H1 (cell line): ENCODE measurements around the gene TUBGCP6. TPM values are rescaled to one million over a fixed set of nuclear protein-coding genes. Genes with fewer than 3 reads are reported as not detected.

ENCODE experiments used
- CTCF ChIA-PET: fragments of 300-600 bp; sonication (Branson Sonifier 250); formaldehyde crosslinking; loops from one replicate; lab custom pipeline; 2021; ENCODE audit not compliant: partially characterized antibody; lab: Charles Lee
- POLR2A ChIA-PET: fragments of 300-600 bp; sonication (Branson Sonifier 250); formaldehyde crosslinking; loops from one replicate; lab custom pipeline; 2021; ENCODE audit warnings: inconsistent platforms; ENCODE audit not compliant: partially characterized antibody; lab: Charles Lee
- DNase-seq, 2 experiments: peaks; one replicate each; pipeline versions ENCODE4 v3.0.0 to v3.0.0-alpha.2; 2010 to 2022; ENCODE audit warnings: low spot score in 2 of 2, low read depth in 1 of 2, mixed read lengths in 1 of 2
- FAIRE-seq: peaks from 2 replicates; lab custom pipeline; 2011; peaks lifted over from hg19 to GRCh38; lab: Jason Lieb, UNC
- H2AFZ ChIP-seq: 2 replicates; pipeline ENCODE4 v1.8.1; 2012; ENCODE audit warnings: low read length, inconsistent platforms
- H2AK5ac ChIP-seq: 2 replicates; pipeline ENCODE4 v1.6.1; 2013; ENCODE audit warnings: low read depth, low read length
- H2BK120ac ChIP-seq: replicated peaks from 2 replicates; pipeline ENCODE3; 2013; ENCODE audit warnings: low read depth, low read length, inconsistent platforms
- H2BK12ac ChIP-seq: 2 replicates; pipeline ENCODE4 v1.6.1; 2013; ENCODE audit warnings: low read depth, low read length
- H2BK15ac ChIP-seq: 2 replicates; pipeline ENCODE4 v1.6.1; 2013; ENCODE audit warnings: low read length
- H2BK20ac ChIP-seq: 2 replicates; pipeline ENCODE4 v1.6.1; 2013; ENCODE audit warnings: low read length
- H2BK5ac ChIP-seq: 2 replicates; pipeline ENCODE4 v1.6.1; 2013; ENCODE audit warnings: low read depth, low read length
- H3K14ac ChIP-seq: 2 replicates; pipeline ENCODE4 v1.6.1; 2013; ENCODE audit warnings: inconsistent platforms; ENCODE audit not compliant: insufficient read length
- H3K18ac ChIP-seq: 2 replicates; pipeline ENCODE4 v1.6.1; 2013; ENCODE audit warnings: low read length; ENCODE audit errors: extremely low read depth
- H3K23ac ChIP-seq: 2 replicates; pipeline ENCODE4 v1.6.1; 2013; ENCODE audit warnings: inconsistent platforms; ENCODE audit not compliant: insufficient read length
- H3K23me2 ChIP-seq: 2 replicates; pipeline ENCODE4 v1.6.1; 2013; ENCODE audit warnings: low read depth, low read length
- H3K27ac ChIP-seq: 2 replicates; pipeline ENCODE4 v1.6.1; 2011; ENCODE audit warnings: low read depth, low read length, inconsistent platforms
- H3K27me3 ChIP-seq, 4 experiments: replicated peaks in 1 of 4; 1 replicate in 1 of 4; 2 replicates in 3 of 4; pipeline versions ENCODE4 v1.6.1 to v1.8.1; 2011 to 2013; ENCODE audit warnings: low read length in 3 of 4, mild to moderate bottlenecking in 3 of 4, inconsistent platforms in 2 of 4, mixed read lengths in 2 of 4, moderate library complexity in 1 of 4; ENCODE audit not compliant: control insufficient read depth in 3 of 4, insufficient read depth in 3 of 4; ENCODE audit errors: extremely low read depth in 1 of 4
- H3K36me3 ChIP-seq, 4 experiments: 2 replicates each; pipeline versions ENCODE4 v1.6.1 to v1.8.1; 2011 to 2013; ENCODE audit warnings: mild to moderate bottlenecking in 4 of 4, low read length in 3 of 4, moderate library complexity in 2 of 4, control low read depth in 1 of 4, inconsistent platforms in 1 of 4; ENCODE audit not compliant: insufficient read depth in 4 of 4, control insufficient read depth in 2 of 4
- H3K4ac ChIP-seq: replicated peaks from 2 replicates; pipeline ENCODE3; 2013; ENCODE audit warnings: low read length, low read depth, mixed read lengths, inconsistent platforms; ENCODE audit not compliant: insufficient read length
- H3K4me1 ChIP-seq, 4 experiments: replicated peaks in 1 of 4; 1 replicate in 1 of 4; 2 replicates in 3 of 4; pipeline versions ENCODE4 v1.6.1 to v1.8.1; 2011 to 2013; ENCODE audit warnings: low read length in 3 of 4, inconsistent platforms in 2 of 4, mixed read lengths in 1 of 4; ENCODE audit not compliant: insufficient read depth in 4 of 4, control insufficient read depth in 3 of 4
- H3K4me2 ChIP-seq, 2 experiments: 2 replicates each; pipeline versions ENCODE4 v1.6.1 to v1.8.1; 2011 to 2013; ENCODE audit warnings: low read depth in 2 of 2, low read length in 2 of 2, control low read depth in 1 of 2, inconsistent platforms in 1 of 2, mild to moderate bottlenecking in 1 of 2; ENCODE audit not compliant: insufficient read depth in 1 of 2
- H3K4me3 ChIP-seq, 4 experiments: fragments of 200-600, 300-600 bp in 1 of 4; sonication (generic), shearing (Covaris generic), sonication (Bioruptor Twin) in 1 of 4; 2 replicates each; pipeline versions ENCODE4 v1.5.1 to v1.8.1; 2011 to 2016; ENCODE audit warnings: low read length in 4 of 4, low read depth in 3 of 4, control low read depth in 2 of 4, inconsistent platforms in 2 of 4, mild to moderate bottlenecking in 2 of 4, mixed read lengths in 1 of 4, moderate library complexity in 1 of 4; ENCODE audit not compliant: insufficient read depth in 2 of 4; ENCODE audit errors: extremely low read depth in 1 of 4
- H3K56ac ChIP-seq: replicated peaks from 2 replicates; pipeline ENCODE3; 2013; ENCODE audit warnings: low read depth, mild to moderate bottlenecking, mixed read lengths, low read length, inconsistent platforms; ENCODE audit not compliant: insufficient read length
- H3K79me1 ChIP-seq: 2 replicates; pipeline ENCODE4 v1.6.1; 2013; ENCODE audit warnings: low read depth, low read length, control low read depth
- H3K79me2 ChIP-seq, 2 experiments: 2 replicates each; pipeline versions ENCODE4 v1.6.1 to v1.8.1; 2012 to 2013; ENCODE audit warnings: low read length in 2 of 2, mild to moderate bottlenecking in 2 of 2, inconsistent platforms in 1 of 2; ENCODE audit not compliant: insufficient read depth in 2 of 2, control insufficient read depth in 1 of 2
- H3K9ac ChIP-seq, 4 experiments: replicated peaks in 1 of 4; 1 replicate in 1 of 4; 2 replicates in 3 of 4; pipeline versions ENCODE4 v1.6.1 to v1.8.1; 2011 to 2013; ENCODE audit warnings: low read depth in 3 of 4, low read length in 3 of 4, control low read depth in 2 of 4, mild to moderate bottlenecking in 2 of 4, moderate library complexity in 2 of 4, inconsistent platforms in 1 of 4; ENCODE audit errors: extremely low read depth in 1 of 4
- H3K9me3 ChIP-seq, 2 experiments: 2 replicates each; pipeline versions ENCODE4 v1.6.1 to v1.8.1; 2012 to 2013; ENCODE audit warnings: mild to moderate bottlenecking in 2 of 2, moderate library complexity in 2 of 2, control low read depth in 1 of 2, inconsistent platforms in 1 of 2, low read depth in 1 of 2, low read length in 1 of 2, mixed read lengths in 1 of 2; ENCODE audit not compliant: insufficient read depth in 2 of 2
- H4K20me1 ChIP-seq, 2 experiments: replicated peaks in 1 of 2; 2 replicates each; pipeline versions ENCODE3 to v1.8.1; 2011 to 2013; ENCODE audit warnings: inconsistent platforms in 2 of 2, low read length in 2 of 2, mild to moderate bottlenecking in 1 of 2; ENCODE audit not compliant: insufficient read depth in 2 of 2, control insufficient read depth in 1 of 2
- H4K5ac ChIP-seq: 2 replicates; pipeline ENCODE4 v1.6.1; 2013; ENCODE audit warnings: low read length, low read depth, mixed read lengths, inconsistent platforms; ENCODE audit not compliant: insufficient read length
- H4K8ac ChIP-seq: 2 replicates; pipeline ENCODE4 v1.8.0; 2013; ENCODE audit warnings: mild to moderate bottlenecking, moderate library complexity, low read length, inconsistent platforms; ENCODE audit not compliant: insufficient read depth; ENCODE audit errors: extremely low read depth
- H4K91ac ChIP-seq: replicated peaks from 2 replicates; pipeline ENCODE3; 2013; ENCODE audit warnings: low read length, mixed read lengths, inconsistent platforms; ENCODE audit not compliant: insufficient read length
- BACH1 ChIP-seq: IDR thresholded peaks from 2 replicates; pipeline ENCODE4 v1.6.1; 2012; ENCODE audit warnings: low read length, improper control_type of control experiment
- BCL11A ChIP-seq, 2 experiments: IDR thresholded peaks; one replicate each; pipeline ENCODE4 v1.6.1; 2011; ENCODE audit warnings: low read depth in 2 of 2, low read length in 2 of 2, mild to moderate bottlenecking in 2 of 2
- BRCA1 ChIP-seq: IDR thresholded peaks from 2 replicates; pipeline ENCODE4 v1.6.1; 2012; ENCODE audit warnings: low read depth, low read length, improper control_type of control experiment
- CEBPB ChIP-seq: IDR thresholded peaks from 2 replicates; pipeline ENCODE4 v1.6.1; 2012; ENCODE audit warnings: low read depth, low read length
- CHD1 ChIP-seq: IDR thresholded peaks from 2 replicates; pipeline ENCODE4 v1.6.1; 2012; ENCODE audit warnings: low read depth, low read length, improper control_type of control experiment
- CHD2 ChIP-seq: IDR thresholded peaks from 2 replicates; pipeline ENCODE4 v1.6.1; 2012; ENCODE audit warnings: low read length, improper control_type of control experiment
- EP300 ChIP-seq, 2 experiments: IDR thresholded peaks; 1 replicate in 1 of 2; 2 replicates in 1 of 2; pipeline ENCODE4 v1.6.1; 2011 to 2012; ENCODE audit warnings: low read depth in 2 of 2, low read length in 2 of 2, mild to moderate bottlenecking in 2 of 2, borderline replicate concordance in 1 of 2, inconsistent platforms in 1 of 2, moderate library complexity in 1 of 2
- KDM4A ChIP-seq: IDR thresholded peaks from one replicate; pipeline ENCODE4 v1.7.1; 2012; ENCODE audit warnings: low read depth, mild to moderate bottlenecking, moderate library complexity, low read length, inconsistent platforms; ENCODE audit not compliant: severe bottlenecking
- KDM5A ChIP-seq: fragments of 200-600 bp; IDR thresholded peaks from 2 replicates; pipeline ENCODE4 v1.7.1; 2012; ENCODE audit warnings: mild to moderate bottlenecking, low read length, inconsistent platforms, mixed read lengths
- PHF8 ChIP-seq: fragments of 200-600 bp; sonication (generic); conservative IDR thresholded peaks from 2 replicates; pipeline ENCODE4 v1.7.1; 2012; ENCODE audit warnings: low read depth, mild to moderate bottlenecking, inconsistent platforms, low read length, moderate library complexity
- RAD21 ChIP-seq, 2 experiments: IDR thresholded peaks in 1 of 2; conservative IDR thresholded peaks in 1 of 2; 2 replicates each; pipeline ENCODE4 v1.6.1; 2011; ENCODE audit warnings: low read depth in 2 of 2, low read length in 2 of 2, improper control_type of control experiment in 1 of 2, inconsistent platforms in 1 of 2, mild to moderate bottlenecking in 1 of 2, moderate library complexity in 1 of 2
- RBBP5 ChIP-seq: IDR thresholded peaks from 2 replicates; pipeline ENCODE4 v1.7.1; 2012; ENCODE audit warnings: low read depth, mild to moderate bottlenecking, inconsistent platforms, low read length, moderate library complexity, borderline replicate concordance
- SAP30 ChIP-seq: fragments of 300-600 bp; sonication (generic); IDR thresholded peaks from 2 replicates; pipeline ENCODE4 v1.7.1; 2012; ENCODE audit warnings: low read length, moderate library complexity, mild to moderate bottlenecking, inconsistent platforms; ENCODE audit not compliant: insufficient read depth, insufficient replicate concordance
- SP4 ChIP-seq: IDR thresholded peaks from 2 replicates; pipeline ENCODE4 v1.6.1; 2012; ENCODE audit warnings: low read length, inconsistent platforms
- WGBS, 2 experiments: shearing (Covaris generic) in 1 of 2; methylation state at CpG; one replicate each; pipeline versions ENCODE4 v1.1.6 to v1.1.7; 2013 to 2015; ENCODE audit warnings: low lambda C conversion rate in 2 of 2, mixed read lengths in 2 of 2, inconsistent platforms in 1 of 2, low coverage in 1 of 2, missing lambda C conversion rate in 1 of 2; ENCODE audit not compliant: insufficient replicate concordance in 2 of 2, insufficient coverage in 1 of 2, insufficient read length in 1 of 2; ENCODE audit errors: extremely low coverage in 1 of 2, missing lambda C conversion rate in 1 of 2; 5-methylcytosine and 5-hydroxymethylcytosine counted together
- polyA plus RNA-seq, 7 experiments: library from polyadenylated mRNA; depleted of rRNA in 3 of 7; stranded (reverse) in 5 of 7; unstranded in 2 of 7; fragments of >200 nt in 5 of 7; fragments of 200-250 nt in 2 of 7; gene quantifications; 1 replicate in 5 of 7; 2 replicates in 1 of 7; 4 replicates in 1 of 7; pipeline versions ENCODE4 v1.2.1 to v1.2.3, GENCODE V29; 2011 to 2013; ENCODE audit warnings: missing spikeins in 2 of 7, mixed read lengths in 2 of 7
- total RNA-seq: library from RNA; stranded (reverse); fragmentation: NEBNext Ultra II Directional; extraction: Animal tissue kit (Norgen Biotek cat#: 25700); gene quantifications from 2 replicates; pipeline ENCODE4 v1.2.1, GENCODE V29; 2021

The TUBGCP6 gene
- total and polyA plus RNA-seq, 2 of the 8 experiments (the other 6 are each of a cell fraction or from before 2014, with no cell fraction given): 24.2 to 24.7 TPM

GRCh38 chr22:50281384-50281760 is 36.5 kb upstream of the TUBGCP6 start:
- Histone ChIP-seq H2BK15ac (no peak overlapping the region), H2BK20ac (no peak overlapping the region), H3K9me3 (peaks cover 3 to 12% of the 10 kb centered on the region in 2 experiments; a peak in 3 of 4 replicates), H4K20me1 (peaks cover 0 to 10% of the 10 kb centered on the region in 2 experiments), H3K27ac (no peak overlapping the region), H2AFZ (no peak overlapping the region), H3K79me2 (no peaks in the 10 kb centered on the region), H3K9ac (no peak overlapping the region), H3K4me1 (peaks cover 0 to 2% (median 0%) of the 10 kb centered on the region in 4 experiments; a peak in 2 of 7 replicates), H3K56ac (no peak overlapping the region), H4K5ac (no peak overlapping the region), H3K18ac (no peak overlapping the region), H3K4ac (no peak overlapping the region), H3K14ac (no peak overlapping the region), H3K23me2 (no peaks in the 10 kb centered on the region), H3K4me3 (no peak overlapping the region), H3K36me3 (peaks cover 26 to 87% (median 45%) of the 10 kb centered on the region in 4 experiments), H4K8ac (no peak overlapping the region), H3K4me2 (no peak overlapping the region), H2BK12ac (no peak overlapping the region), H2AK5ac (no peak overlapping the region), H3K79me1 (no peaks in the 10 kb centered on the region), H2BK5ac (no peak overlapping the region), H2BK120ac (no peak overlapping the region), H3K27me3 (no peaks in the 10 kb centered on the region), H3K23ac (no peak overlapping the region), H4K91ac (no peak overlapping the region)
- DNase-seq: no peak
- POLR2A ChIA-PET: interaction anchor here (1.0 to 1.2 kb wide), 3 partner anchors 12 to 161 kb away, joined by 3 to 6 read pairs (median 4); no protein-coding TSS in a partner anchor
- WGBS, 2 experiments: 92% methylated on average over 33 of the region's 36 CpGs; no CpG with 5 or more reads in 1 of the 2 experiments
- no peak for FAIRE-seq
- CTCF ChIA-PET: interaction anchor here (1.2 to 3.5 kb wide), 4 partner anchors 9 to 60 kb away, joined by 3 to 11 read pairs (median 5); no protein-coding TSS in a partner anchor
- TF ChIP-seq KDM4A (no peak), BRCA1 (no peak), RAD21 (IDR thresholded peaks at IDR 0.05 in 1 of 2, conservative IDR thresholded peaks at IDR 0.05 in 1 of 2; ENCODE audit: low read depth in 2 of 2, low read length in 2 of 2) (no peak), SAP30 (no peak), CHD2 (no peak), RBBP5 (no peak), CHD1 (no peak), PHF8 (no peak), KDM5A (no peak), BCL11A (IDR thresholded peaks at IDR 0.05; ENCODE audit: low read depth in 2 of 2, low read length in 2 of 2) (no peak), SP4 (no peak), BACH1 (no peak), EP300 (IDR thresholded peaks at IDR 0.05; ENCODE audit: borderline replicate concordance in 1 of 2, low read depth in 2 of 2, low read length in 2 of 2) (no peak), CEBPB (no peak)
